Nephron progenitor cell (in vitro differentiated cells): ENCODE measurements around the gene NAA11.
"Not testable (repeated sequence)": the region's sequence is repeated elsewhere in the genome, so short reads cannot be mapped to it uniquely, and the experiment has no call there.

Experiments
- DNase-seq: peaks from one replicate; pipeline ENCODE4 v3.0.0; 2021
- H3K27ac Mint-ChIP-seq: 2 replicates; pipeline ENCODE4 v1.8.0; 2021; ENCODE audit warnings: mild to moderate bottlenecking, moderate library complexity, mixed read lengths
- H3K27me3 Mint-ChIP-seq: 2 replicates; pipeline ENCODE4 v1.8.0; 2021; ENCODE audit warnings: mild to moderate bottlenecking, low read depth, mixed read lengths; ENCODE audit not compliant: poor library complexity
- H3K36me3 Mint-ChIP-seq: 2 replicates; pipeline ENCODE4 v1.8.0; 2021; ENCODE audit warnings: low read depth, mixed read lengths
- H3K4me1 Mint-ChIP-seq: 2 replicates; pipeline ENCODE4 v1.8.0; 2021; ENCODE audit warnings: mixed read lengths
- H3K4me3 Mint-ChIP-seq: 2 replicates; pipeline ENCODE4 v1.8.0; 2021; ENCODE audit warnings: mild to moderate bottlenecking, moderate library complexity, mixed read lengths
- H3K9me3 Mint-ChIP-seq: 2 replicates; pipeline ENCODE4 v1.8.0; 2021; ENCODE audit warnings: mild to moderate bottlenecking, moderate library complexity, mixed read lengths
- CTCF ChIP-seq: fragments of 200-600 bp; sonication (generic); IDR thresholded peaks from 2 replicates; pipeline ENCODE4 v1.5.0; 2021; ENCODE audit warnings: antibody characterized with exemption

The NAA11 gene

GRCh38 chr4:79287718-79288117 lies 38.1 kb downstream of the NAA11 start:
- DNase-seq, result no peak
- no peaks in the 10 kb centered on the region for H3K4me1 Mint-ChIP-seq
- H3K9me3 Mint-ChIP-seq, result no peaks in the 10 kb centered on the region
- no peak for TF ChIP-seq CTCF
- no peaks in the 10 kb centered on the region for H3K36me3 Mint-ChIP-seq
- no peaks in the 10 kb centered on the region for H3K27me3 Mint-ChIP-seq
- no peak overlapping the region for H3K4me3 Mint-ChIP-seq
- no peak overlapping the region for H3K27ac Mint-ChIP-seq

- Mint-ChIP-seq H3K9me3 (no peaks in the 10 kb centered on the region), H3K4me1 (no peaks in the 10 kb centered on the region), H3K27me3 (no peaks in the 10 kb centered on the region), H3K36me3 (no peaks in the 10 kb centered on the region), H3K4me3 (no peak overlapping the region), H3K27ac (no peak overlapping the region)
- TF ChIP-seq CTCF, result no peak
- DNase-seq, result no peak
Observed at GRCh38 chr4:79287076-79287475, 38.8 kb downstream of the NAA11 start.

GRCh38 chr4:79281566-79282359 lies 44.1 kb downstream of the NAA11 start:
- H3K27me3 Mint-ChIP-seq, result no peaks in the 10 kb centered on the region
- no peaks in the 10 kb centered on the region for H3K4me1 Mint-ChIP-seq
- no peak for DNase-seq
- TF ChIP-seq CTCF, result no peak
- no peaks in the 10 kb centered on the region for H3K36me3 Mint-ChIP-seq
- no peaks in the 10 kb centered on the region for H3K9me3 Mint-ChIP-seq
- no peak overlapping the region for H3K4me3 Mint-ChIP-seq
- no peak overlapping the region for H3K27ac Mint-ChIP-seq

- H3K4me3 Mint-ChIP-seq, H3K27me3 Mint-ChIP-seq, DNase-seq, H3K36me3 Mint-ChIP-seq, H3K4me1 Mint-ChIP-seq, H3K9me3 Mint-ChIP-seq, H3K27ac Mint-ChIP-seq: not testable (repeated sequence)
Observed at GRCh38 chr4:79277467-79277866, 48.4 kb downstream of the NAA11 start.

- Mint-ChIP-seq H3K4me3 (no peak overlapping the region), H3K36me3 (no peaks in the 10 kb centered on the region), H3K4me1 (no peaks in the 10 kb centered on the region), H3K27me3 (no peaks in the 10 kb centered on the region), H3K9me3 (no peaks in the 10 kb centered on the region), H3K27ac (no peak overlapping the region)
- no peak for DNase-seq
- TF ChIP-seq CTCF, result no peak
Observed at GRCh38 chr4:79273915-79274314, 51.9 kb downstream of the NAA11 start.

GRCh38 chr4:79272761-79273160 lies 53.1 kb downstream of the NAA11 start:
- TF ChIP-seq CTCF, result no peak
- no peak for DNase-seq
- Mint-ChIP-seq H3K36me3 (no peaks in the 10 kb centered on the region), H3K27me3 (no peaks in the 10 kb centered on the region), H3K9me3 (no peaks in the 10 kb centered on the region), H3K4me1 (no peaks in the 10 kb centered on the region), H3K27ac (no peak overlapping the region), H3K4me3 (no peak overlapping the region)
